GM12892 (cell line): ENCODE data around the gene TAF11.

ENCODE experiments used
- DNase-seq: peaks from one replicate; pipeline ENCODE4 v3.0.0; 2011; ENCODE audit not compliant: insufficient read length
- FAIRE-seq: peaks from 2 replicates; lab custom pipeline; 2011; peaks lifted over from hg19 to GRCh38; lab: Jason Lieb, UNC
- POLR2A ChIP-seq: IDR thresholded peaks from 2 replicates; pipeline ENCODE4 v1.6.1; 2011; ENCODE audit warnings: low read depth, low read length, control low read depth
- POLR2AphosphoS5 ChIP-seq: IDR thresholded peaks from 2 replicates; pipeline ENCODE4 v1.6.1; 2011; ENCODE audit warnings: low read depth, low read length, control low read depth
- TAF1 ChIP-seq: IDR thresholded peaks from 2 replicates; pipeline ENCODE4 v1.6.1; 2011; ENCODE audit warnings: low read depth, mild to moderate bottlenecking, control low read depth, low read length, borderline replicate concordance

TAF11 gene

DNA sequence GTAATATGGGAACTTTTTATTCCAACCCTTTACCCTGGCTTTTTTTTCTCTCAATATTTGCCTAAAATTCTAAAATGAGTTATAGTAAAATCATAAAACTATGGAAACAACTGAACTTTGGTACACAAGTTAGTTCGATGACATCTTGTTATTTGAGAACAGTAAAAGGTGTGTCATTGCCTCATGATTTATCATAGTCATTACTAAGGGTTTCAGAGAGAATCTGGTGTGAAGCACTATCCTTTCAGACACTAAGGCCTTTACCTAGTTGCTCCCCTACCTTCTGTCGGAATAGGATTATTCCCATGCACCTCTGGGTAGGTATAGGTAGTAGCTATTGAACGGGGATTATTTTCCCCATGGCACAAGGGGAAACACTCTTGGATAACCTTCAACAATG is 11.4 kb downstream of the TAF11 start:
- no peak for TF ChIP-seq POLR2AphosphoS5
- TF ChIP-seq TAF1 = no peak
- TF ChIP-seq POLR2A = no peak
- no peak for FAIRE-seq
- DNase-seq = no peak

DNA sequence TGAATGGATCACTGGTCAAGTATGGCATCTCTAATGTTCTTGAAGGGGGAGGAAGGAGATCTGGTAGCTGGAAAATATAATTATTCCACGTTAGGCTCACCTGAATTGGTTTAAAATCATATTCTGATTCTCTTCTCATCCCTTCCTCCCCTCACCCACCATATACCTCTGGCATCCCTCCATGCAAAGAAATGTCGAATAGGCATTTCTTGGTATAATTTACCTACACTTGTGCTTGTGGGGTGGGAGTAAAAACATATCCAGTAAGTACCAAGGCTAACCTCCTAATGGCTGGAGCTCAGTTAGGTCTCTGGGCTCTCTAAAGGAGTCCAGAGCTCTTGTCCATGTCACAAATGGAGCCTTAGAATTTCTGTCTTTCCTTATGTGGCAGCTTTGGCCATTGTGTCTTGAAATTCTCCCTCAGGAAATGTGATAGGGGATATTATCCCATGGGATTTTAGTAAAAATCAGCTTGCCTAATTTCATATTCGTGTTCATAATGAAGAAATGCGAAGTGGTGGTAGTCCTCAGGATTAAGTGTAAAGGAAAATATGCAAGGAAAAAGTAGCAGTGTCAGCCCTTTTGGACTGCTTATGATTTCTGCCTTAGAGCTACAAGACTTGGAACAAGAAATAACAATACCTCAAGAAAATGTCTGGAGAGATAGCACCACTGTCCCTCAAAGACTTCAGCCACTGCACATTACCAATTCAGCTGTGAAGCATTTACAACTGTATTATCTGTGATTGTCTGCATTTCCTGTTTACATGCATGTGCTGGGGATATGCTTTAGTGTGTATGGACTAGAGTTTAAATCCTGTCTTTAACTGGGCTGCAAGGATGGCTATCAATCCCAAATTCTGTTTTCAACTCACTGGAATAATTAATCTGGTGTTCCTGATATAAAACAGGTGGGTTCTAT is 12.3 kb downstream of the TAF11 start:
- FAIRE-seq (no peak), DNase-seq (no peak)
- TF ChIP-seq POLR2A = no peak
- no peak for TF ChIP-seq POLR2AphosphoS5
- TF ChIP-seq TAF1 = no peak

DNA sequence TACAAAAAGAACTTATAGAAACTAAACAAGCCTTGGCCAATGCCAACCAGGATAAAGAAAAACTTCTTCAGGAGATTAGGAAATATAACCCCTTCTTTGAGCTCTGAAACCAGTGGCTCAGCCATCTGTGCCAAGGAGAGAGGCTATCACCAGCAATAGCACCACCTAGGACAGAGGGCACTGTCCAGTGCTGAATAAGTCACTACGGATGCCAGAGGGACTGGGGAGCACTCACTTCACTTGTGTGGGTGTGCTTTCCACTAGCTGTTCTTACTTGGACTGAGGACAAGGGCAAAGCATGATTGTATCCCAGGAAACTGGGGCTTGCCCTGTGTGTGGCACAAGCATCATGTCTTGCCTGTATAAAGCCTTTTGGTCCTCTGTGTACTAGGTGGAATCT is 15.5 kb downstream of the TAF11 start:
- DNase-seq (no peak), FAIRE-seq (no peak)
- no peak for TF ChIP-seq POLR2AphosphoS5
- no peak for TF ChIP-seq TAF1
- no peak for TF ChIP-seq POLR2A

DNA sequence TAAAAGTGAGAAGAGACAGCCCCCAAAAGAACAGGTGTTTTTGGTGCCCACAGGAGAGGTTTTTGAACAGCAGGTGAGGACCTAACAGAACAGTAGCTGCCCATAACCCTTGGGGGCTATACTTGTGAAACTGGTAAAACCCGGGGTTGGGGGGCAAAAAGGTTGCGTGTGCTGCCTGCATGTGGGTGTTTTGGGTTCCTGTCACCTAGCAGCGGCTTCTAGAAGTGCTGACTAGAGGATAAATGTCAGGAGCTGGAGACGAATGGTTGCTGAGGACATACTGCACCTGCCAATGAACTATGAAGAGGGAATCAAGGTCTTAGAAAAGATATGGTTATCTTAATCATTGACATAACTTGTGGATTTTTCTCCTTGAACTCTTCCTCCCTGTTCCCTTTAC is 16.0 kb downstream of the TAF11 start:
- TF ChIP-seq POLR2A = no peak
- TF ChIP-seq POLR2AphosphoS5 = no peak
- no peak for TF ChIP-seq TAF1
- FAIRE-seq = no peak
- DNase-seq = no peak

DNA sequence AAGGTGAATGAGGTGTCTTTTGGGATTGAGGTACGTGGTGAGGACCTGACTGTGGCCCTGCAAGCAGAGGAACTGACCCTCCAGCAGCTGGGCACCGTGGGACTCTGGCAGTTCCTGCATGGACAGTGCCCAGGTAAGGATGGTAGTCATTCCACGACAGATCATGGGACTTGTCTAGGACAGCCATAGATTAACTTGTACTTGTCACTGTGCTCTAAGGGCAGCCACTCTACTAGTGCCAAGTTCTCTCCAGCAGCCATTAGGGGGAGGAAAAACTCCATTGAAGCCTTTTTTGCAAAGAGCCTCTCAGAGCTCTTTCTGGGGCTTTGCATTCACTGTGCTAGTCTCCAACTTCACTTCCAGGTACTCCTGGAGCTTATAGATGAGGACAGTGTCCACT is 20.4 kb downstream of the TAF11 start:
- FAIRE-seq (no peak), DNase-seq (no peak)
- TF ChIP-seq POLR2AphosphoS5 (no peak), TAF1 (no peak), POLR2A (no peak)

DNA sequence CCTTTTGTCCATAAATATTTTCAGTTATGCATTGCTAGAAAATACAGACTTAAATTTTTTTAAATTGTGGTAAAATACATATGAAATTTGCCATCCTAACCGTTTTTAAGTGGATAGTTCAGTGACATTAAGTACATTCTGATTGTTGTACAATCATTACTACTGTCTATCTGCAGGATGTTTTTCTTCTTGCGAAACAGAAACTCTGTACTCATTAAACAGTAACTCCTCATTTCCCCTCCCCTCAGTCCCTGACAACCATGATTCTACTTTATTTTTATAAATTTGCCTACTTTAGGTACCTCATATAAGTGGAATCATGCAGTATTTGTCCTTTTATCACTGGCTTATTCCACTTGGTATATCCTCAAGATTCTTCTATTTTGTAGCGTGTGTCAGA is 21.3 kb downstream of the TAF11 start:
- no peak for DNase-seq
- FAIRE-seq = no peak

DNA sequence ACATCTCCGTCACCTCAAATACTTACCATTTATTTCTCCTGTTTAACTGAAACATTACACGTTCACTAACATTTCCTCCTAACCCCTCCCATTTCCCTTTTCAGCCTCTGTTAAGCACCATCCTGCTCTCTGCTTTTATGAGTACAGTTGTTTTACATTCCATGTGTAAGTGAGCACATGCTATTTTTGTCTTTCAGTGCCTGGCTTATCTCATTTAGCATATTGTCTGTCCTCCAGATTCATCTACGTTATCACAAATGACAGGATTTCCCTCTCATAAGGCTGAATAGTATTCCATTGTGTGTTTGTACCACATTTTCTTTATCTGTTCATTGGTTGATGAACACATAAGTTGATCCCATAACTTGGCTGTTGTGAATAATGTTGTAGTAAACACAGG is 22.7 kb downstream of the TAF11 start:
- DNase-seq (no peak), FAIRE-seq (no peak)
- no peak for TF ChIP-seq POLR2A
- no peak for TF ChIP-seq POLR2AphosphoS5
- TF ChIP-seq TAF1 = no peak

More for the DNA sequence above, 21.3 kb downstream of the TAF11 start:
- TF ChIP-seq TAF1 = no peak
- TF ChIP-seq POLR2A = no peak
- no peak for TF ChIP-seq POLR2AphosphoS5

DNA sequence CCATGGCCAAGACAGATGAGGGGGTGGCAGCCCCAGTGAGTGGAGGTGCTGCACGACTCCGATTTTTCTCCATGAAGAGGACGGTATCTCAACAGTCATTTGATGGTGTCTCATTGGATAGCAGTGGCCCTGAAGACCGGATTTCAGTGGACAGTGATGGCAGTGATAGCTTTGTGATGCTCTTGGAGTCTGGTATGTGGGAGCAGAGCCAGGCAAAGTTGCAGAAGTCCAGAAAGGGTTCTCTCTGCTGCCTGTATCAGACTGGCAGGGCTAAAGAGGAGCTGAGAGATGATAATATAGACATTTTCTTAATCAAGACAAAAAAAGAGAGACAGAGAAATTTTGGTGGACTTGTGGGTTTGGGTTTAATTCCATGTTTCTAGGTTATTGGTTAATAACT is 23.8 kb downstream of the TAF11 start:
- DNase-seq (no peak), FAIRE-seq (no peak)
- TF ChIP-seq POLR2AphosphoS5 (no peak), POLR2A (no peak), TAF1 (no peak)

DNA sequence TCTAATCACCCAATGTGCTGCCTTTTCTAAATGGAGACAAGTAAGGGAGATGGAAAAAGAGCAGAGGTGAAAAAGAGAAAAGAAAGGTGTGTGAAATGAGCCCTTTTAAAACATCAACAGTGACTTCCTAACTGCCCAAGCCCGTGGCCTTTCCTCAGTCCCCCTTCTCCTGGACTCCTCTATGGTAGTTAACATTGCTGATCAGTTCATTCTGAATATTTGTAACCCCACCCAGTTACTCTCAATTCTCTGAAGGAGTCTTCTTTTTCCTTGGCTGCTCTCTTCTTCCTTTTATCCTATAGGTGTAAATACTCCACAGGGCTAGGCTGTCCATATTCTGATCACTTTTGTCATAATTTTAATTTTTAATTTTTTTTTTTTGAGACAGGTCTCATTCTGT is 27.1 kb downstream of the TAF11 start:
- TF ChIP-seq POLR2AphosphoS5 (no peak), TAF1 (no peak), POLR2A (no peak)
- DNase-seq (no peak), FAIRE-seq (no peak)

DNA sequence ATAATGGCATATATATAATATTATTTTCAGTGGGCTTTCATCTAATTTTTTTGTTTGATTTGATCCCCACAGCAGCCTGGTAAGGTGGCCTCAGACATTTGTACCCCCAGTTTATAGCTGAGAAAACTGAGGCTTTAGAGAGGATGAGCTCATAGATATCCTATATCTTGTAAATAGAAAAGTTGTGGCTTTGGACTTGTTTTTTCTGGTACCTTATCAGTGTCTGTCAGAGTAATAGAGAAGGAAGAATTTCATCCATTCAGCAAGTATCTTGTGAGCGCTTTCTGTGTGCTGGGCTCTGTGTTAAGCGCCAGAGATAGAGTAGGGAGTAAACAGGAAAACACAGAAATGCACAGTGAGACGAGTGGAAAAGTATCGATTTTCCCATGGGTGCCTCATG is 27.9 kb downstream of the TAF11 start:
- TF ChIP-seq TAF1 (no peak), POLR2A (no peak), POLR2AphosphoS5 (no peak)
- DNase-seq (no peak), FAIRE-seq (no peak)

DNA sequence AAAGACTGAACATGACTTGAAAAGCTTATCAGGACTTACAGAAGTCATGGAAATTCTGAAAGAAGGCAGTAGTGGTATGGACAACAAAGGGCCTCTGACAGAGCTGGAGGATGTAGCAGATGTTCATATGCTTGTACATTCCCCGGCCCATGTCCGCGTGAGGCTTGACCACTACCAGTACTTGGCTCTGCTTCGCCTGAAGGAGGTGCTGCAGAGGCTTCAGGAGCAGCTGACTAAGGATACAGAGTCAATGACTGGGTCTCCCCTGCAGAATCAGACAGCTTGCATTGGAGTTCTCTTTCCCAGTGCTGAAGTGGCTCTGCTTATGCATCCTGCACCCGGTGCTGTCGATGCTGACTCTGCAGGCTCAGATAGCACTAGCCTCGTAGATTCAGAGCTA is 29.2 kb downstream of the TAF11 start:
- TF ChIP-seq TAF1 (no peak), POLR2A (no peak), POLR2AphosphoS5 (no peak)
- DNase-seq (no peak), FAIRE-seq (no peak)

DNA sequence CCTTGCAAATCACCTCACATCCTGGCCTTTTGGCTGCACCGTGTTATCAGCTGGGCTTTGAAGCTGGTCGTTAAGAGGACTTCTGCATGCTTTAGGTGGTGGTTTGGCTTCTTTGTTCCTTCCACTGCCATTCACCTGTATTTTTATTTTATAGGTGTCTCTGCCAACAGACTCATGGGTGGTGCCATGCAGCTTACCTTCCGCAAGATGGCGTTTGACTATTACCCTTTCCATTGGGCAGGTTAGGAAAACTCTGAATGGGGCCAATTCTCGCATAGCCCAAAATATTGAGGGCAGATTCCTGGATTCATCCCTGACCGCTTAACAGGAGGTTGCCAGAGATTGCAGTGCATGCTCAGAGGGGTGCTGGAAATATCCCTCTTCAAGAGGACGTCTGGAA is 32.4 kb downstream of the TAF11 start:
- DNase-seq (no peak), FAIRE-seq (no peak)
- TF ChIP-seq POLR2AphosphoS5 (no peak), TAF1 (no peak)
